Rectal smooth muscle tissue (tissue), 1 donor: ENCODE results near the gene AMPD2.

Source experiments
- H3K27ac ChIP-seq: one replicate; pipeline ENCODE4 v1.7.0; 2013; ENCODE audit warnings: low read depth, low read length, inconsistent platforms
- H3K27me3 ChIP-seq: one replicate; pipeline ENCODE4 v1.7.0; 2013; ENCODE audit warnings: low read length; ENCODE audit not compliant: control insufficient read depth, insufficient read depth
- H3K36me3 ChIP-seq: one replicate; pipeline ENCODE4 v1.7.0; 2013; ENCODE audit warnings: low read length; ENCODE audit not compliant: control insufficient read depth, insufficient read depth
- H3K4me1 ChIP-seq: one replicate; pipeline ENCODE4 v1.7.0; 2013; ENCODE audit warnings: low read length; ENCODE audit not compliant: control insufficient read depth, insufficient read depth
- H3K4me3 ChIP-seq: one replicate; pipeline ENCODE4 v1.7.0; 2013; ENCODE audit warnings: low read length
- H3K9ac ChIP-seq: one replicate; pipeline ENCODE4 v1.7.0; 2013; ENCODE audit warnings: low read length

The AMPD2 gene

GRCh38 chr1:109619576-109620400 lies at the start of gene AMPD2, which contains the start of gene GNAT2:
TSS of gene AMPD2 (plus strand) at chr1:109619837. CDS start at chr1:109621176, 1,339 bp downstream.
TSS of gene GNAT2 (minus strand) at chr1:109619616. CDS start at chr1:109612870, 6,746 bp downstream.
- H3K27me3 ChIP-seq: no peaks in the 10 kb centered on the region
- peaks cover 6% of the 10 kb centered on the region for H3K4me1 ChIP-seq
- peak within 1 kb of the TSS; percentile 72 for H3K27ac ChIP-seq
- no peaks in the 10 kb centered on the region for H3K36me3 ChIP-seq
- H3K9ac ChIP-seq: peak within 1 kb of the TSS; percentile 57
- peak within 1 kb of the TSS; percentile 92 for H3K4me3 ChIP-seq

GRCh38 chr1:109570414-109570813 lies 49.2 kb upstream of the AMPD2 start:
- Histone ChIP-seq H3K27ac (no peak overlapping the region), H3K9ac (no peak overlapping the region)

GRCh38 chr1:109573785-109574184 lies 45.9 kb upstream of the AMPD2 start:
- Histone ChIP-seq H3K27ac (no peak overlapping the region), H3K4me1 (peaks cover 6% of the 10 kb centered on the region), H3K27me3 (no peaks in the 10 kb centered on the region), H3K9ac (no peak overlapping the region), H3K4me3 (no peak overlapping the region), H3K36me3 (no peaks in the 10 kb centered on the region)

More at GRCh38 chr1:109570414-109570813, 49.2 kb upstream of the AMPD2 start:
- Histone ChIP-seq H3K36me3 (no peaks in the 10 kb centered on the region), H3K4me3 (no peak overlapping the region), H3K27me3 (no peaks in the 10 kb centered on the region), H3K4me1 (peaks cover 9% of the 10 kb centered on the region)

- H3K36me3 ChIP-seq: peaks cover 4% of the 10 kb centered on the region
- H3K27me3 ChIP-seq: no peaks in the 10 kb centered on the region
- H3K4me1 ChIP-seq: peaks cover 5% of the 10 kb centered on the region
- no peak overlapping the region for H3K27ac ChIP-seq
- H3K4me3 ChIP-seq: no peak overlapping the region
- no peak overlapping the region for H3K9ac ChIP-seq
Measured at GRCh38 chr1:109578947-109579443, 40.6 kb upstream of the AMPD2 start.

- Histone ChIP-seq H3K4me3 (no peak overlapping the region), H3K27ac (no peak overlapping the region), H3K27me3 (no peaks in the 10 kb centered on the region), H3K36me3 (peaks cover 5% of the 10 kb centered on the region), H3K9ac (no peak overlapping the region), H3K4me1 (peaks cover 5% of the 10 kb centered on the region)
Measured at GRCh38 chr1:109579491-109579890, 40.1 kb upstream of the AMPD2 start.

GRCh38 chr1:109582021-109582420 lies 37.6 kb upstream of the AMPD2 start:
- Histone ChIP-seq H3K27ac (no peak overlapping the region), H3K27me3 (no peaks in the 10 kb centered on the region), H3K4me3 (no peak overlapping the region), H3K36me3 (peaks cover 14% of the 10 kb centered on the region), H3K4me1 (peaks cover 5% of the 10 kb centered on the region), H3K9ac (no peak overlapping the region)

- Histone ChIP-seq H3K27me3 (no peaks in the 10 kb centered on the region), H3K4me3 (no peak overlapping the region), H3K27ac (no peak overlapping the region), H3K4me1 (no peaks in the 10 kb centered on the region), H3K36me3 (peaks cover 29% of the 10 kb centered on the region), H3K9ac (no peak overlapping the region)
Measured at GRCh38 chr1:109584766-109585165, 34.9 kb upstream of the AMPD2 start.

- Histone ChIP-seq H3K27ac (no peak overlapping the region), H3K4me3 (no peak overlapping the region), H3K9ac (no peak overlapping the region), H3K27me3 (no peaks in the 10 kb centered on the region), H3K36me3 (peaks cover 33% of the 10 kb centered on the region), H3K4me1 (no peaks in the 10 kb centered on the region)
Measured at GRCh38 chr1:109586055-109586454, 33.6 kb upstream of the AMPD2 start.

- no peak overlapping the region for H3K27ac ChIP-seq
- H3K4me1 ChIP-seq: no peaks in the 10 kb centered on the region
Measured at GRCh38 chr1:109589177-109589576, 30.5 kb upstream of the AMPD2 start.

GRCh38 chr1:109589679-109590078 lies 30.0 kb upstream of the AMPD2 start:
- H3K27me3 ChIP-seq: no peaks in the 10 kb centered on the region
- H3K27ac ChIP-seq: no peak overlapping the region
- H3K36me3 ChIP-seq: peaks cover 34% of the 10 kb centered on the region
- no peak overlapping the region for H3K4me3 ChIP-seq
- H3K4me1 ChIP-seq: no peaks in the 10 kb centered on the region
- no peak overlapping the region for H3K9ac ChIP-seq

More at GRCh38 chr1:109589177-109589576, 30.5 kb upstream of the AMPD2 start:
- no peak overlapping the region for H3K4me3 ChIP-seq
- peaks cover 34% of the 10 kb centered on the region for H3K36me3 ChIP-seq
- no peaks in the 10 kb centered on the region for H3K27me3 ChIP-seq
- H3K9ac ChIP-seq: no peak overlapping the region

- no peak overlapping the region for H3K9ac ChIP-seq
- no peaks in the 10 kb centered on the region for H3K4me1 ChIP-seq
- no peak overlapping the region for H3K27ac ChIP-seq
- peaks cover 19% of the 10 kb centered on the region for H3K36me3 ChIP-seq
- no peaks in the 10 kb centered on the region for H3K27me3 ChIP-seq
- H3K4me3 ChIP-seq: no peak overlapping the region
Measured at GRCh38 chr1:109592916-109593315, 26.7 kb upstream of the AMPD2 start.

GRCh38 chr1:109595531-109595930 lies 24.1 kb upstream of the AMPD2 start:
- no peak overlapping the region for H3K27ac ChIP-seq
- no peaks in the 10 kb centered on the region for H3K4me1 ChIP-seq
- H3K27me3 ChIP-seq: no peaks in the 10 kb centered on the region
- H3K36me3 ChIP-seq: peaks cover 8% of the 10 kb centered on the region
- H3K4me3 ChIP-seq: no peak overlapping the region
- H3K9ac ChIP-seq: no peak overlapping the region

GRCh38 chr1:109598156-109598555 lies 21.5 kb upstream of the AMPD2 start:
- no peak overlapping the region for H3K9ac ChIP-seq
- H3K36me3 ChIP-seq: no peaks in the 10 kb centered on the region
- H3K4me1 ChIP-seq: no peaks in the 10 kb centered on the region
- H3K27me3 ChIP-seq: no peaks in the 10 kb centered on the region
- H3K4me3 ChIP-seq: no peak overlapping the region
- H3K27ac ChIP-seq: no peak overlapping the region
